HG03025 (cell line): ENCODE results near the gene TMPRSS4.

ENCODE experiments used
- ATAC-seq: cut with Tn5 transposase; IDR thresholded peaks from one replicate; pipeline ENCODE4 v1.9.1; 2021; ENCODE audit warnings: mild to moderate bottlenecking, moderate library complexity; ENCODE audit not compliant: unreplicated experiment, low FRiP score

Gene TMPRSS4

GRCh38 chr11:118099838-118100556 is 23.1 kb downstream of the TMPRSS4 start:
- ATAC-seq = no peak

GRCh38 chr11:118100691-118101232 is 23.9 kb downstream of the TMPRSS4 start:
- ATAC-seq = no peak

GRCh38 chr11:118102721-118103261 is 25.9 kb downstream of the TMPRSS4 start:
- ATAC-seq = no peak

- ATAC-seq = no peak
These were observed 27.6 kb downstream of the TMPRSS4 start for GRCh38 chr11:118104491-118104890.

GRCh38 chr11:118105657-118106305 is 28.9 kb downstream of the TMPRSS4 start:
- ATAC-seq = no peak

- no peak for ATAC-seq
These were observed 30.0 kb downstream of the TMPRSS4 start for GRCh38 chr11:118106789-118107335.

GRCh38 chr11:118108513-118108912 is 31.6 kb downstream of the TMPRSS4 start:
- ATAC-seq = no peak

GRCh38 chr11:118109231-118109630 is 32.4 kb downstream of the TMPRSS4 start:
- ATAC-seq = no peak

GRCh38 chr11:118111019-118111743 is 34.3 kb downstream of the TMPRSS4 start:
- no peak for ATAC-seq

GRCh38 chr11:118111744-118112035 is 34.8 kb downstream of the TMPRSS4 start:
- ATAC-seq = no peak

- ATAC-seq = no peak
These were observed 36.0 kb downstream of the TMPRSS4 start for GRCh38 chr11:118112711-118113430.

- ATAC-seq = no peak
These were observed 37.4 kb downstream of the TMPRSS4 start for GRCh38 chr11:118114266-118114665.

- no peak for ATAC-seq
These were observed 38.2 kb downstream of the TMPRSS4 start for GRCh38 chr11:118115048-118115447.

- no peak for ATAC-seq
These were observed 41.1 kb downstream of the TMPRSS4 start for GRCh38 chr11:118117790-118118601.

- ATAC-seq = no peak
These were observed 43.9 kb downstream of the TMPRSS4 start for GRCh38 chr11:118120793-118121192.

- no peak for ATAC-seq
These were observed 48.2 kb downstream of the TMPRSS4 start for GRCh38 chr11:118124929-118125535.

- no peak for ATAC-seq
These were observed 49.4 kb downstream of the TMPRSS4 start for GRCh38 chr11:118126082-118126838.

- ATAC-seq = no peak
These were observed 51.4 kb downstream of the TMPRSS4 start for GRCh38 chr11:118128310-118128709.
